Measurements from ENCODE around the gene PRXL2C. TPM values are rescaled to one million over a fixed set of nuclear protein-coding genes. Genes with fewer than 3 reads are reported as not detected.

Gene PRXL2C
- total RNA-seq, 4 donors from 2014 or later: 16.7 to 25.6 (median 22.5) TPM

DNA sequence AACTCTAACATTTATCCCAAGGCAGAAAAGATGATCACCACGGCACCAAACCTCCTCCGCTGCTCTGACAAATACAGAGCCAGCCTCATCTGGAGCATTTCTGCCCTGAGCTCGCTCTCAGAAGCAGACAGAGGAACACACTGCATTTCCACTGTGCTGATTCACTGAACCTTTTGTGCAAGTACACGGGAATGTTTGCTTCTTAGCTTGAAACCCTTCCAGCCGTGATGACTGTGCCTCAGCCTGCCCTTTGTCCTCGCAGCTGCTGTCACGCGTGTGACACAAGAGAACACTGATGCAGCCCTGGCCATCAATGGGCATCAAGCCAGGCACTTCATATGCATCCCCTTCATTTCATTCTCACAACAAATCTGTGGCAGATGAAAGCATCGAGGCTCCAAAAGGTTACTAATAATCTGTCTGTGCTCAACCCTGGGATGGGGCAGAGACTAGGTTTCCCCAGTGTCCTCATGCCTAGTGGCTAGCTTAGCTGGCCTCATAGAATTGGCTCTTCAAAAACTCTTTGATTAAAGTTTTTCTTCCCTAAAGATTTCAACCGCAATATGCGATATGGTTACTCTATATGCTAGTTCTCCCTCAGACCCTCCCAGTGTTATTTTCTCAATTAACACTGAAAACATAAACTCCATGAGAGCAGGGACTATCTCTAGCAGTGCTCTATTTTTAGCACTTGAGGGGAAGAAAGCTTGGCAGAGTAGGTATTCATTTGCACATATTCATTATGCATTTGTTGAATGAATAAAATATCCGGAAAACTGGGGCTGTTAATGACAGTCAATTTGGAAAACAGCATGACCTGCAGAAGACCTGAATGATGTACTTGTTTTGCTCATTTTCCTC is 42.8 kb downstream of the PRXL2C start:
- Histone ChIP-seq H3K9me3 (no peaks in the 10 kb centered on the region), H3K27ac (peak overlapping the region; percentile 19 to 71 (median 36)), H3K27me3 (no peaks in the 10 kb centered on the region), H3K4me1 (peaks cover 6 to 18% of the 10 kb centered on the region in 2 donors), H3K4me3 (replicated peaks in 1 of 3) (no peak overlapping the region), H3K36me3 (no peaks in the 10 kb centered on the region)
- TF ChIP-seq, protein P1, sequence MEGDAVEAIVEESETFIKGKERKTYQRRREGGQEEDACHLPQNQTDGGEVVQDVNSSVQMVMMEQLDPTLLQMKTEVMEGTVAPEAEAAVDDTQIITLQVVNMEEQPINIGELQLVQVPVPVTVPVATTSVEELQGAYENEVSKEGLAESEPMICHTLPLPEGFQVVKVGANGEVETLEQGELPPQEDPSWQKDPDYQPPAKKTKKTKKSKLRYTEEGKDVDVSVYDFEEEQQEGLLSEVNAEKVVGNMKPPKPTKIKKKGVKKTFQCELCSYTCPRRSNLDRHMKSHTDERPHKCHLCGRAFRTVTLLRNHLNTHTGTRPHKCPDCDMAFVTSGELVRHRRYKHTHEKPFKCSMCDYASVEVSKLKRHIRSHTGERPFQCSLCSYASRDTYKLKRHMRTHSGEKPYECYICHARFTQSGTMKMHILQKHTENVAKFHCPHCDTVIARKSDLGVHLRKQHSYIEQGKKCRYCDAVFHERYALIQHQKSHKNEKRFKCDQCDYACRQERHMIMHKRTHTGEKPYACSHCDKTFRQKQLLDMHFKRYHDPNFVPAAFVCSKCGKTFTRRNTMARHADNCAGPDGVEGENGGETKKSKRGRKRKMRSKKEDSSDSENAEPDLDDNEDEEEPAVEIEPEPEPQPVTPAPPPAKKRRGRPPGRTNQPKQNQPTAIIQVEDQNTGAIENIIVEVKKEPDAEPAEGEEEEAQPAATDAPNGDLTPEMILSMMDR (IDR thresholded peaks at IDR 0.05): no peak
- peak in 1 of 2 donors; percentile 25 for TF ChIP-seq POLR2A (IDR thresholded peaks at IDR 0.05)
- DNase-seq: peak; percentile 48 to 66
- WGBS, 2 donors: 60 to 65% methylated on average over 12 of the region's 12 CpGs
- intact Hi-C loops (cut with DNase I): no loop called here

DNA sequence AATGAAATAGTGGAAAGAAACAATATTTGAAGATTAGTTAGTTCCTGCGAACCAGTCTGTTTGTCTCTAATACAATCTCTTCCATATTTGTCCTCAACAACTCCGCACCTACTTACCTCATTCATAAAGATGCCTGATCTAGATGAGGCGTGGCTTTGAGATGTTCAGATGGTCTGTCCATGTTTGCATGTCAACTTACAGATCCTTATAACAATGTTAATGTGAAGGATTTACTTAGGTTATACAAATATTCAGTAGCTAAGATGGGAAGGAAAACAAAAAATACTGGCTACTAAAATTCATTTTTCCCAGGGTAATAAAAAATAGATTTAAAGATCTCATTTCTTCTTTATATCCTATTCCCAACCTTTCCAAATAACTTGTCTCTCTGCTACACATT is 43.8 kb downstream of the PRXL2C start:
- H3K4me1 ChIP-seq: peaks cover 6 to 18% of the 10 kb centered on the region in 2 donors
- no peaks in the 10 kb centered on the region for H3K27me3 ChIP-seq
- no peaks in the 10 kb centered on the region for H3K36me3 ChIP-seq
- 82 to 91% methylated on average over 3 of the region's 3 CpGs for WGBS, 2 donors
- TF ChIP-seq, protein P1 (IDR thresholded peaks at IDR 0.05): no peak
- no peak for TF ChIP-seq POLR2A (IDR thresholded peaks at IDR 0.05)
- H3K9me3 ChIP-seq: no peaks in the 10 kb centered on the region
- intact Hi-C loops (cut with DNase I): no loop called here
- no peak overlapping the region for H3K4me3 ChIP-seq (replicated peaks in 1 of 3)
- DNase-seq: no peak
- H3K27ac ChIP-seq: peak overlapping the region in 1 of 3 donors; percentile 19

DNA sequence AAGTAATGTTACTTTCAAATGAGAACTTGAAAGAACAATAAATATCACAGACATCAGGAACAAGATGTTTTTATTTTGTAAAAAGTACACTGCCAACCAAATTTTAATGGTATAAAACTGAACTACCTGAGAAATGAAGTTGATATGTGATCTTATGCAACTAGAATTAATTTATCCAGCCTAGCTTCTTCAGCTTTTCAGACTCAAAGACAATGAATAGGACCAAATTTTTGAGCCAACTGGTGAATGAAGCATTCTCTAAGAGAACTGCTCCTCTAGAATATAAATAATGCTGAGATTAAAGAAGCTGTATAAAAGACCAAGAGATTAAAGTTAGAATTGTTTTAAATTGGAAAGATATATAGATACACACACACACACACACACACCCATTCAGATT is 45.4 kb downstream of the PRXL2C start:
- no peaks in the 10 kb centered on the region for H3K36me3 ChIP-seq
- H3K27ac ChIP-seq: no peak overlapping the region
- no peak for DNase-seq
- H3K27me3 ChIP-seq: no peaks in the 10 kb centered on the region
- intact Hi-C loops (cut with DNase I): no loop called here
- H3K4me1 ChIP-seq: peaks cover 6 to 18% of the 10 kb centered on the region in 2 donors
- no peak for TF ChIP-seq POLR2A (IDR thresholded peaks at IDR 0.05)
- TF ChIP-seq, protein P1 (IDR thresholded peaks at IDR 0.05): no peak
- no peak overlapping the region for H3K4me3 ChIP-seq (replicated peaks in 1 of 3)
- no peaks in the 10 kb centered on the region for H3K9me3 ChIP-seq

DNA sequence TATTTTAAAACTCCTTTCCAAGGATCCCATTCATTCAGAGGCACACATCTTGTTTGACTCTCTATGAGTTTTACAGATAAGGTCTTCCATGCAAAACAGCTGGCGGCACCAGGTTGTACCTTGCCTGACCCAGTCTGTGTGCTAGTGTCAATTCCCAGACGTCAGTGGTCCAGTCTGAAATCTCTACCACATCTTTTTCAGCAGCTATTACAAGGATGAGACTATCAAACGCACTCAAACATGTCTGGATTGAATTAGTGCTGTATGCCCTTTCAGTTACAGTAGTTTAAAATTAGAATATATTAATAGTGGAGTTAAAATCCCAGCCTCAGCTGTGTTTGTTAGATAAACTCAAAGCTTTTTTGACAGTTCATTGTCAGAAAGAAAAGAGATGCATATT is 47.1 kb downstream of the PRXL2C start:
- Histone ChIP-seq H3K36me3 (no peaks in the 10 kb centered on the region), H3K27me3 (no peaks in the 10 kb centered on the region), H3K4me1 (peaks cover 21 to 32% of the 10 kb centered on the region in 2 donors), H3K9me3 (no peaks in the 10 kb centered on the region), H3K4me3 (replicated peaks in 1 of 3) (no peak overlapping the region), H3K27ac (no peak overlapping the region)
- DNase-seq: no peak
- intact Hi-C loops (cut with DNase I): no loop called here
- TF ChIP-seq, protein P1 (IDR thresholded peaks at IDR 0.05): no peak
- no peak for TF ChIP-seq POLR2A (IDR thresholded peaks at IDR 0.05)
- WGBS, 2 donors: 85 to 92% methylated on average over 3 of the region's 3 CpGs

DNA sequence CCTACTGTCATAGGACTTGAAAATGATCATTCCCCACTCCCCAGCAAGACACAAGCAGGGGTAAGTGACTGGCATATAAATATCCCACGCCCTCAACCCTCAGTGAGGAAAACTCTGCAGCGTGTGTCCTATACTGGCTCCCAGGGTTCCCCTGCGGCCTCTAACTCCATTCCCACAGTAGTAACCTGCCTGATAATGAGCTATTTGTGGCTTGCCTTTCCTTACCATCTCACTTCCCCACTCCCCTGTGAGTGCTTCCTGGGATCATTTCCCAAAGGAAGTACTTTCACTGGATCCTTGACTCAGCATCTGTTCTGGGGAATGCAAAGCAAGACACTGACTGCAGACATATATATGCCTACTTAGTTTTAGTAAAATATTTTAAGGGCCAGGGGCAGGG is 49.8 kb downstream of the PRXL2C start:
- no peak for DNase-seq
- H3K36me3 ChIP-seq: no peaks in the 10 kb centered on the region
- intact Hi-C loops (cut with DNase I): no loop called here
- 86 to 96% methylated on average over 3 of the region's 3 CpGs for WGBS, 2 donors
- H3K27me3 ChIP-seq: no peaks in the 10 kb centered on the region
- H3K4me3 ChIP-seq (replicated peaks in 1 of 3): no peak overlapping the region
- TF ChIP-seq POLR2A (IDR thresholded peaks at IDR 0.05): no peak
- TF ChIP-seq, protein P1 (IDR thresholded peaks at IDR 0.05): no peak
- no peak overlapping the region for H3K27ac ChIP-seq
- H3K9me3 ChIP-seq: no peaks in the 10 kb centered on the region
- H3K4me1 ChIP-seq: peaks cover 24 to 26% of the 10 kb centered on the region in 2 donors
